Amniotic epithelial cell (primary cell): Measurements from ENCODE around the gene PDE1C.
A peak's percentile ranks its signal among the peaks of the same experiment; 100 is the strongest.

ENCODE experiments used
- DNase-seq: peaks from one replicate; pipeline ENCODE4 v3.0.0-alpha.2; 2010; ENCODE audit warnings: low read depth

The PDE1C gene

DNA sequence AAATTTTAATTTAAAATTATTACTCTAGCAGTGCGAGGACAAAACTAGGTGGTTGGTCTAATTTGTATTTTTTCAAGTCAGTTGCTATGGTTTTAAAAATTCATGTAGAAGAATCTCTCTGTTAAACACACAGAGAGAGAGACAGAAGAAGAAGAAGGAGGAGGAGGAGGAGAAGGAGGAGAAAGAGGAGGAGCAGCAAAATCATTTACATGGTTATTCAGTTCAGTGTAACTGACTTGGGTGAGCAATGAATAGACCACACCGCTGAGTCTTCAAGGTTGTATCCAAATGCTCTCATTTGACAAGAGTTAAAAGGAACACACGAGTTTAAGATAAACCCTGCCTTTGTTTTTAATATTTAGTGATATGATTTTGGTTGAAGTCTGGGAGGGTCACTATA is 131.1 kb downstream of the PDE1C start:
- DNase-seq, result no peak

DNA sequence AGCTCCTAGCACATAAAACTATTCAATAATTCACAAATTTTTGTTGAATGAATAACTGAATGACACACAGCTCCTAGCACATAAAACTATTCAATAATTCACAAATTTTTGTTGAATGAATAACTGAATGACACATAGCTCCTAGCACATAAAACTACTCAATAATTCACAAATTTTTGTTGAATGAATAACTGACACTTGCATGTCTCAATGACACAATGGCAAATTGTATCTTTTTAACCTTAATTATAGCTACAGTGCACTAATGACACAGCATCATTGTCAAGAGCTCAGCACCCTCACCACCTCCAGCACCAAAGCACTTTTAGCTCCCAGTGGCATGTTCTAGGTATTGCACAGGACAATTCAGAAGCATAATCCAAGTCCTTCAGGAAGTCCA is 131.6 kb downstream of the PDE1C start:
- DNase-seq, result no peak

DNA sequence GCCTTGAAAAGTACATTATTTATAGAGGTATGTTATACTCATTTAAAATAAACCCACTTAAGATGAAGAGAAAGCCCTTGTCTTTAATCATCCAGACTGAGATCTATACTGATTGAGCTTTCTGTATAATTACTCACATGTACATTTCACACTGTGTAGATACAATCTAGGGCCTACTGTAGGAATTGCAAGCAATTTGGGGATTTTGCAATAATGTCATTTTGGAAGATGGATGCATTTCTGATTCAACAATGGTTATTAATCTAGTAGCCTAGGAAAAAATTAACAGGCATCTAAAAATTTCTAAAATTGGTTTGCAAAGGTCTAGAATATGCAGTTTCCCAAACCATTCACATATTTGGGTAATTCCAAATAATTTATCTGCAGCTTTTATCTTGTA is 132.2 kb downstream of the PDE1C start:
- DNase-seq, result no peak

DNA sequence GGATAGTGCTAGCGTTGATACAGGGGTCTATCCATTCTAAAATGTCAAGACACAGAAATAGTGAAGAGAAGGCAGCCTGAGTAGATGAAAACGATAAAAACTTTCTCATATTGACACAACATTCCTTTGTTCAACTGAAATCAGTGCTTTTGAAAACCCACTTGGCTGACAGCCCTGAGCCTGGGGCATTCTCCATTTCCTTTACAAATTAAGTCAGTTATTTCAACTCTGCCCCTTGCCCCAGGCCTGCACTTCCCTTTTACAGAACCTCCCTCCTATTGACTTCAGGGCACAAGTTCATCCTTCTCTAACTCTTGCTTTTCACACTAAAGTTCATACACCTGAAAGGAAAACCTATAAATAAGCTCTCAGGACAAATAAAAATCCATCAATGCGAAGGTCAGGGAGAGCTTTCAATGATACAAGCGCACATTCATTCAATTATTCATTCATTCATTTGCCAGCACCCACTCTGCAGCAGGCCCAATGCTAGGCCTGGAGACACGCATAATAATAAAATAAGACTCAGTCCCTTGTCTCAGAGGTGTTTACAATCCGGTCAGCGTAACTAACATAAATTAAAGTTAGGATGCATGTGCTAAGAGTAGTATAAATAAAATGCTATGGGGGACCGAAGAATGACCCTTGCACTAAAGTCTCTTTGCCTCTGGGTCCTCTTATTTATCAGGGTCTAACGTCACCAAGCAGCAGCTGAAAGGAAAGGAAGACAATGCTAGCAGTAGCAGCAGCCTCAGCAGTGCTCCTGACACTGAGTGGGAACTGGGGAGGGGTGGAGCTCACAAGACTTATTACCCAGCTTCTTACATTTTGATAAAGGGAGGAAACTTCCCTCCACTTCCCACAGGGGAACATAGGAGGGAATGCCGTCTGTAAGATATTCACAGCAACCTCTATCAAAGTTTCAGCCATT is 134.8 kb downstream of the PDE1C start:
- DNase-seq, result no peak

DNA sequence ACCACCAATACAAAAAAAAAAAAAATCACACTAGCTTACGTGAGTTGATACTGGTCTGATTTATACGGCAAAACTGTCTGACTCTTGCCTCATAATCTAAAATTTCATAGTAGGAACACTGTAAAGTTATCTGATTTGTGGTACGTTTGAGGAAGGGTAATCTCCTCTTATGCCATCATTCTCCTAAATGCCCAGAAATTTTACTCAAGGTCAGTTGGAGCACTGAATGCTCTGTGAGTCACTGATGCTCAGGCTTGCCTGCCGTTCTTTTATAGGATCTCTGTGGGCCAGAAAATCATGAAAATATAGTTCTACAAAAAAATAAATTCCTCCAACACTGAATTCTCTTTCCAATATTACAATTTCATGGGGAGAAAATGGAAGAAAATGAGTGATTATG is 135.7 kb downstream of the PDE1C start:
- DNase-seq, result peak; percentile 69

DNA sequence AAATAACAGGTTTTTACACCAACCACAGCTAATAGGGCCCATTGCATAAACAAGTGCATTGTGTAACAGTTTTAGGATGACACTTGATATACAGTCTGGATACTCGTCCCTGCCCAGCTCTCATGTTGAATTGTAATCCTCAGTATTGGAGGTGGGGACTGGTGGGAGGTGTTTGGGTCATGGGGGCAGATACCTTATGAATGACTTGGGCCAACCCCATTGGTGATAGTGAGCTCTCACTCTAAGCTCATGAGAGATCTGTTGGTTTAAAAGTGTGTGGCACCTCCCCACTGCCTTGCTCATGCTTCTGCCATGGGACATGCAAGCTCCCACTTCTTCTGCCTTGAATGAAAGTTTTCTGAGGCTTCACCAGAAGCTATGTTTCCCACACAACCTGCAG is 136.7 kb downstream of the PDE1C start:
- DNase-seq, result peak; percentile 29

DNA sequence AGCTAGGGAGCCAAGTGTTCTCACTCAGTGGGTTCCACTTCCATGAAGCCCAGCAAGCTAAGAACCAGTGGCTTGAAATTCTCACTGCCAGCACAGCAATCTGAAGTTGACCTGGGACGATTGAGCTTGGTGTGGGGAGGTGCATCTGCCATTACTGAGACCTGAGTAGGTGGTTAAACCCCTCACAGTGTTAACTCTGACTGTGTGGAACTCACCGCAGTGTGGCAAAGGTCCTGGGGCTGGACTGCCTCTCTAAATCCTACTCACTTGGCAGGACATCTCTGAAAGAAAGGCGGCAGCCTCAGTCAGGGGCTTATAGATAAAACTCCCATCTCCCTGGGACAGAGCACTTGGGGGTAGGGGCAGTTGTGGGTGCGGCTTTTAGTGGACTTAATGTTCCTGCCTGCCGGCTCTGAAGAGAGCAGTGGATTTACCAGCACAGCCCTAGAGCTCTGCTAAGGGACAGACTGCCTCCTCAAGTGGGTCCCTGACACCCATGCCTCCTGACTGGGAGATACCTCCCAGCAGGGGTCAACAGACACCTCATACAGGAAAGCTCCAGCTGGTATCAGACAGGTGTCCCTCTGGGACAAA is 143.1 kb downstream of the PDE1C start:
- no peak for DNase-seq

DNA sequence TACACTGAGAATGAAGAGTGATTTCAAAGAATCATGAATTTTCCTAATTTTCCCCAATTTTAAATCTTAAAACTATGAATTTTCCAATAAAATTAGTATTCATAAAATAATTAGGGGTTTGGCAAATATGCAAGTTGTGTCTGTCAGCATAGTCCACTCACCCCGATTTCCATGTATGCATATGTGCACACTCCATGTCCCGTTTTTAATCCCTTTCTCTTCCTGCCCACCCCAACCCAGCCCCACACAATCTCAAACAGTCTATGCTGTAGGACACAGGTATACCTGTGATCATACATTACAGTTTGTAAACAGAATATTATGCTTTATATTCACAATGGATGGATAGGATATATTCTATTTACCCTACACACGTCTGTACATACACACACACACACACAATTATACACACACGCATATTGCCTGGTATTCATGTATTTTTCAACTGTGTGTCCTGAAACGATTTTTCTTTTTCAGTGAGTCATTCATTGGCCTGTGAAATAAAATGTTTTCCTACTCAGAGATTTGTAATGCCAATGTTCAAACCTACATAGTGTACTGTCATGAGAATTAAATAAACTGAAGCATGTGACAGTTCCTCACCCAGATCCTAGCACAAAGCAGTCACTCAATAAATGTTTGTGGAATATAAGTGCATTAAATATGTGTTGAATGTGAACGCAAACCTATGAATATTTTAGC is 144.3 kb downstream of the PDE1C start:
- DNase-seq, result no peak

DNA sequence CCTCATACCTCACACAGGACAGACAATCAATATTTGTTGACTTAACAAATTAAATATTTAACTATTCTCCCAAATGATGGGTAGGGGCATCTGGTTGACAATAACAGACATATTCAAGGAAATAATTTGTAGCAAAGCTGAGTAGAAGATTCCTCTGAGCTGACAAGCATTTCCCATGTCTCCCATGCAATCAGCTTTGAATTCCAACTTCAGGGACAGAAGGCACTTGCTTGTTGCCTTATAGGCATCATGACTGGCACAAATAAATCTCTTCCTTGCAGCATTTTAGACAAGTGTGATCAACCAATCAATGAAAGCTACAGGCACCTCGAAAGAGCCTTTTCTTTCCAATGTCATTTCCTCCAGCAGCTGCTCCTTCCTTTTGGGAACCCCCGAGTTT is 146.0 kb downstream of the PDE1C start:
- DNase-seq, result no peak

DNA sequence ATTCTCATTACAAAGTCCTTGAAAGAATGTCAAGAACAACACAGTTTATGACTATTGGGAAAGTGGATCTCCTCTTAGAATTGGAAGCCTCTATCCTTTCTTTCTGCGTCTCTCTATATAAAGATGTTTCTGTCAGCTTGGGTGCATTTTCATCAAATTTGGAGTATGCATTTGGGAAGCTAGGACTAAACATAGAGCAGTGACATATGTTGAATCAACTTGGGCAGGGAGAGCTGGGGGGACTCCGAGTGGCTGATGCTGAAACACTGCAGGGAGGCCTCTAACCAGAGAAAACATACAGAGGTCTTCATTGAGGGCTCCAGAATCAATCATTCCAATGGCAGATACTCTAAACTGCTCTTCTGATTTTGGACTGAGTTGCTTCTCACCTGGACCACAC is 147.4 kb downstream of the PDE1C start:
- no peak for DNase-seq

DNA sequence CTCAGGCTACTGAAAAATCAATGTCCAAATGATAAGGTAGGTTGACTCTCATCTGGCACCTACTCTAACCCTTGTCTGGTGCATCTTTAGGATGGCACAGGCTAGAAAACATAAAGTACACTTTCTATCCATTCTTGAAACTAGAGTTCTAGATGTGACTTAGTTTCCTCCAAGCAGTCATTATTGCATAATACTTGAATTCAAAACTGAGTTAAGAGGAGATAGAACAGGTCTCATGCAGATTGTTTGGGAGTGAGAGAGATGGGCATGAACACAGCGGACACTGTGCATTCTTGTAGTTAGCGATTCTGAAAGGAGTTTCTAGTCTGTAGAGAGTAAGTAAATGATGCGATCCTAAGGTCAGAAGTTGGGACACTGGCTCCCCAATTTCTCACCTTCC is 149.2 kb downstream of the PDE1C start:
- DNase-seq, result no peak

DNA sequence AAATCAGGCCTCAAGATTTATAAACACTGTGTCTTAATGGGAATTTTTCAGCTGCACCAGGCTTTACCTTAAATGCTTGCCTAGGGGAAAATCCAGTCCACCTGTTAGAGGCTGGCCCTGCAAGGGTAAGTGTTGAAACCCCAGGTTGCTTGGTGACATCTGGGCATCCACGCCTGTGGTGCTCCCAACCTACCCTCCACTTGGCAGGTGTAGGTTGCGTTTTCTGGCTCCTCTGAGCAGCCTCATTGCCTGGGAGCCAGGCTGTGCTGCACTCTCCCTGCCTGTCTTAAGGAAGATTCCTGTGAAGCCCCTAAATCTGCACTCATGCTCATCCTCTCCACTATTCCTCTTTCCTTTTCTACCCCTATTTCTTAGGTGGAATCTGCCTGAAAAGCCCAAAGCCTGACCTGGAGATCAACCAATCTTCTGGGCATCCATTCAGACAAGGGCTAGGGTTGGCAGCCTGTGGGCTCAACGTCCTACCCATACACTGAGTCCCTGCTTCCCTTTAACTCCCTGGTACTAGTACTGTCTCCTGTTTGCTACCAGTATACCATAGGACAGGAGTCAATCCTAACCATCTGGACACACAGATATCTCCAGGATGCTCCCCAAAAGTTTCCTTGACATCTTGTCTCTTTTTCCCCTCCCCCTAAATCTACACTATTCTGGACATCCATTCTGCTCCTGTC is 150.4 kb downstream of the PDE1C start:
- DNase-seq, result no peak

DNA sequence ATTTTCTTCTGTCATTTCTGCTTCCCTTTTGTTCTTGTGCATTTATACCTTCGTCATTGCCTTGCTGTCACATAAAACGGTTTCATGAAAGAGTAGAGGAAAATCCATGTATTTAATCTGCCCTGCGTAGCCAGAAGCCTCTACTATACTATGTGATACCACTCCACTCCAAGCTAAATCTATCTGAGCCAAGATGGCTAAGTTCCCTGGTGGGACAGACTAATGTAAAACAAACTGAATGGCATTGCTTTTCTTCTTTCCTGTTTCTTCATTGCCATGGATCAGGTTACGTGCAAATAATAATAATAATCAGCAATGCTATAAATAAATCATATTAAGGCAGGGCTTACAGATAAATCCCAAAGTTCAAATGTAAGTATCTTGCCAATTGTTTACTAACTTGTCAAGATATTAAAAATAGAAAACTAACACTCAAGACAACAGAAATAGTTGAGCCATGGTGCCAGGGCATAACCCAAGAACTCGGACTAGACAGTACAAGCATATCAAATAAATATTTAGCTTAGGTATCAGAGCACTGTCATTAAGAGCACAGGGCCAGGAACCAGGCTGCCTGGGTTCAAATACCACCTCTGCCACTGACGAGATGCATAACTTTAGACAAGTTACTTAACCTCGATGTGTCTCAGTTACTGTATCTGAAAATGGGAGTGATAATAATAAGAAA is 151.4 kb downstream of the PDE1C start:
- DNase-seq, result no peak

DNA sequence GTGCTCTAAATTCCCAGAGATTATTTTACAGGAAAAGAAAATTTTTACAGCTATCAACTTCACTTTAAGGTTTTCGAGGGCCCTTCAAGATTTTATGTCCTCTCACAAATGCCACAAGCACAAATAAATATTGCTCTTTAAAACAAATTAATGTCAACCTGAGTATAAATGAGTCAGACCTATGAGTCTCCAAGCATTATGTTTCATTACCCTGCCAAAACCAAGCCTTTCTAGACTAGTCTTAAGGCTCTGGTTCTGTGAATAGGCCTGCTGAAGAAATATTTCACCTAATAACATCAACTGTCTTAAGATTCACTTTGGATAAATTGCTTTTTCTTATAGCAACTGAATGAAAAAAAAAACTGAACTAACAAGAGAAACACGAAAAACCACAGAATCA is 153.0 kb downstream of the PDE1C start:
- no peak for DNase-seq

DNA sequence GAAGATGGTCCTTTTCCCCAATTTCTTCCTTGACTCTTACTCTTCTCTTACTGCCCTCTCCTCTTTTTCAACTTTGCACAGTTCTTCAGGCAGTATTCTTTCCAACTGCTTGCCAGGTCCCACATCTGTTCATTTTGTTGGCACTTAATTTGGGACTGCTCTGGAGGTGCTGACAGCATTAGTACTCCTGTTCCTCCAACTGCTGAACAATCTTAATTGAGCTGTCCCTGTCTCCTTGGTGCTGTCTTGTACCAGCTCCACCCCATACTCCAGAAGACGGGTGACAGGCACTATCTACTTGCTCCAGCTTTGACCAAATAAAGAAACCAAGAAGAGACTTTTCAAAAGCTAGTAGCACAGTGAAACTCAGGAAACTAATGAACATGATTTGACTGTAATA is 160.0 kb downstream of the PDE1C start:
- DNase-seq, result no peak

DNA sequence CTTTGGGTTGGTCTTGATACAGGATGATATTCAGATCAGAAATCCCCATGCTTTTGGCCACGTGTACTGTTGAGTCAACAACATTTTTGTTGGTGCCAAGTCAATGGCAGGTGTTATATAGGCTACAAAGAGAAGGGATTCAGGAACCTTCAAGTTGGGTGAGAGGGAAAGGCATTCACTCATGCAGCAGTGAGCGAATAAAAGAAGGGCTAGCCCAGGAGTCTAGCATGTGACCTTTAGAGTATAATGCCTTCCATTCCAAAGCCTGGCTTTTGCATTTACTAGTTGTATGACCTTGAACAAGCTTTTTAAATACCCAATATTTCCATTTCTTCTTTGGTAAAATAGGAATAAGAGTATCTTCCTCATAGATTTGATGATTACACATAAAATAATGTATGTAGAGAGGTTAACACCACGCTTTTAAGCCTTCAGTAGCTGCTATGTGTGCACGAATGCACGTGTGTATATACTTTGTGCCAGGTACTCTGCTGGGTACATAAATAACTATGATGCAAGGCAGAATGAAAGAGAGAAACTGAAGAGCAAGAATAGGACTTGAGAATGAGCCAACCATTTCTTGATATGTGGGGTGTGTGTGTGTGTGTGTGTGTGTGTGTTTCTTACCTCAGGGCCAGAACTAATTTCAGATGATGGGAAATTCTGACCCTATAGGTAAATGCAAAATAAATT is 163.6 kb downstream of the PDE1C start:
- DNase-seq, result no peak

DNA sequence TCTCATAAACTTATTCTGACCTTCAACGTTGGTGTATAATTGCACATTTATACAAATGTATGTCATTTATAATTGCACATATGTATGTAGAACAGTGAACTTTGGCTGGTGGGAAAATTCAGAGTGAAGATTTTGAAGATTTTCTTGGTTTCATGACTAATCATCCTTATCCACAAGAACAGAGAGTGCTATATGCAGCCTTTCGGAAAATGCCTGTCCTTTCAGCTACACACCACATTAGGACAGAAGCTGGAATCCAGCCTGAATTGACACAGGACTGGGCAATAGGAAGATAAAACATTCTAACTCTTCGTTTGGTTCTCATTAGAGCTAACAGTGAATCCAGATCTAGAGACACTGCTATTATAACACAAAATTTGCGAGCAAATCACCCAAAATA is 166.2 kb downstream of the PDE1C start:
- DNase-seq, result no peak

DNA sequence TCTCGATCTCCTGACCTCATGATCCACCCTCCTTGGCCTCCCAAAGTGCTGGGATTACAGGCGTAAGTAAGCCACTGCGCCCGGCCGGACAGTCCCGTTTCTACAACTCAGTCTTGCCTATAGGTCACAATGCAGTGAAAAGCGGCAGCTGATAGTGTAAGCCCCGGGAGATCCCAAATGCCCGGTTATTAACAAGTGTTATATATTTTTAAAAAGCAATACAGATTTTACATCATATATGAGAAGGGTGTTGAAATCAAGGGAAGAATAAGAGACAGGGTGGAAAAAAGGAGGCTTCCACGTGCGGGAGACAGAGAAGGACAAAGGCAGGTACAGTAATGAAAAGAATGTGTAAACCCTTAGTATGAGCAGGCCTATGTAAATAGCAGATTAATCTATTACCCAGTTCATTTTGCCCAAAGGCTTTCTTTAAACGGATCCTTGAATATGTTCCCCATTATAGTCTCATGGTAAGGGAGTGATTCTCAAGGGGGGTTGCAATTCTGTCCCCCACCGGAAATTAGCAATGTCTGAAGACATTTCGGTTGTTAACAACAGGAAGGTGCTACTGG is 170.8 kb downstream of the PDE1C start:
- DNase-seq, result no peak

DNA sequence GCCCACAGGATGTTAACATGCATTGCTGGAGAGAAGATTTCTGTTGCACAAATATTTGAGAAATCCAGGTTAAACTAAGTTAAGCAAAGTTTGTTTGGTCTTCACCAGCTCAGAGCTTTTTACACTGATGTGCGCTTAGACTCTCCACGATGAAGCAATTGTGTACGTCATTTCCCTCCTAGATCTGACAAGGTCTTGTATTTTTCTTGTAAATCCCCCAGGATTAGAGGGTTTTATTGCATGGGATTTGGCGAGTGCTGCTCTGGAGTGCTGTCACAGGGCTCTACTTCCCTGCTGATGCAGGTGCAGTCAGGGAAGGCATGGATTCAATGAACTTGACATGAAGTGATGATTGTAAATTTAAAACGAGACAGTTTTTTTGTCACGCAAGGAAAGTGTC is 173.3 kb downstream of the PDE1C start:
- DNase-seq, result peak; percentile 64

DNA sequence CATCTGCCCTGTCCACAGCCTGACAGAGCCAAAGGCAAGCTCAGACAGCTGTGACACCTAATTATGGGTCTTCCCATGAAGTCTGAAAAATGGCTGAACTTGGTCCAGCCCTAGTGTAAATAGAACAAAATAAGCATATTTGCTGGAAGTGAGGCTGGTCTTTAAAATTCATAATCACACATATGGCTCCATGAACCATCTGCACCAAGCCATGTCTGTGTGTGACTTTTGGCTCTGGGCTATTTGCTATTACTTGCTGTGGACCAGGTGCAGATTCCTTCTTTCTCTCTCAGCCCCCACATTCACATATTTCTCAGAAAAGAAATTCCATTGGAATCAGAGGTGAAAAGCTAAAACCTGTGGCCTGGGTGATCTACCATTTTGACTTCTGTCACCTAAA is 175.9 kb downstream of the PDE1C start:
- no peak for DNase-seq

DNA sequence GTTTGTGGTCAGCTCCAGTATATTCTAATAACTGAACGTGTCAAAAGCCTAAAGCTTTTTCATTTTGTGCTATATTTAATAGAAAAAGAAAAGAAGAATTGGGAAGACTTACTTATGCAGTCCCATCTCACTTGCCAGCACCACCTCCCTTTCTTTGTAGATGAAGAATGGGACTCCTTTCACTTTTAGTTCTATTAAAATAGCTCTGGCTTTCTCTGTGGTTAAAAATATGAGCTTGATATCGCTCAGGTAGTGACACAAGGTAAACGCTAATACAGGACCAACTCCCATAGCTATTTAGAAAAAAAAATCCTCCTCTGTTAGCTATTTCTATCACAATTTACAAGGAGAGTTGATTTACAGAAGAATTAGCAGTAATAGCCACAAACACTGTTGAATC is 176.8 kb downstream of the PDE1C start:
- DNase-seq, result no peak
